GM21367 (cell line): Measurements from ENCODE around the gene CNPPD1.

ENCODE experiments used
- ATAC-seq: cut with Tn5 transposase; IDR thresholded peaks from one replicate; pipeline ENCODE4 v1.9.1; 2021; ENCODE audit not compliant: unreplicated experiment

Gene CNPPD1

DNA sequence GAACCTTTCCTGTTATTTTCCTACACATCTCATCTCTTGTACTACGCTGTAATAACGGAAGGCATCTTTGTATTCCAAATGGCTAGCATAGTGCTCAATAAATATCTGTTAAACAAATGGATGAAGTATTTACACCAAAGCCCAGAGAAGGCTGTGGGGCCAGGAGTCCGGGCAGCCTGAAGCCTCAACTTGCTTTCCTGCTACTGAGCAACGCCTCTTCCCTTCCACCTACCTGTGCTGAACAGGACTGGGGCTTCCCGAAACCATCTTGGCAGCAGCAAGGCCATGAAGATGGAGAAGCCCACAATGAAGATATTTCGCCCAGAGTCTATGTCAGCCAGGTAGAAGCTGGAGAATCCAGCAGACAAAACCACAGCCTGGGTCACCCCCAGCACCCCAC, 13.6 kb downstream of the CNPPD1 start:
- ATAC-seq = no peak

- no peak for ATAC-seq
Observed at GRCh38 chr2:219161097-219161496, 15.6 kb downstream of the CNPPD1 start.

DNA sequence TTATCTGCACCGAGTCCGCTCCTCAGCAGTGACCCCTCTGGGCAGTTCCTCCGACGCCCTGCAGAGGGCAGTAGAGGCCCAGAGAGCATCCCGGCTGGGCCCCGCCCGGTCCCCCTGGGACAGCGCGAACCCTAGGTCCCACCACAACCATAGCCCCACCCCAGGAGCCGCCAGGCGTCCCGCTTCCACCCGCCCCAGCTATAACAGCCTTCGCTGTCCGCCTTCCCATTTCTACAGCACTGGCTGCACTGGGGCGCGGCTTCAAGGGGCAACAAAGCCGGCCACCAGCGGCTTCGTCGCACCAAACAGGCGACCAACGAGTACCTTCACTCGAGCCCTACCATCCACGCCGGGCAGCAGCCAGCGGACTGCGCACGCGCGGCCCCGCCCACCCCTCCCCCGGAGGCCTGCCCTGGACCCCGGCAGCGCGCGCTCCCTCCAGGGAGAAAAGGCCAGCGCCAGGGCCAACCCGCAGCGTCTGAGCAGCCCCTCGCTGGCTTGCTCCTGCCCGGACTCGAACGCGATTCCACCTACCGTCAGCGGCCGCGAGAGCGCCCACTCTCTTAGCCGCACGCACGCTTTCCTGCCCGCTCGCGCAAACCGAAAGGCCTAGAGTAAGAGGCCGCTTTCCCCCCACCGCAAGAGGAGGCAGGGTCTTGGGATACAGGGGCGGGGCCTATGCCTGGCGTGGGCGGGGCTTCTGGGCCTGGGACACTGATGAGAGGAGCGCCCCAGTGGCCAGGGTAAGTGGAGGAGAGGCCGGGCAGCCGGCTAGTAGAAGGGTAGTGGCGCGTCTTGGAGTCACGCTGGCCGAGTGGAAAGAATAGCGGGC, 16.3 kb downstream of the CNPPD1 start, which contains the start of gene NHEJ1:
Gene NHEJ1 (minus strand): TSS at position 630 of the 832 bp plus-strand sequence. CDS start 2,453 bp downstream, outside the sequence.
- ATAC-seq = peak; percentile 82

GRCh38 chr2:219159771-219160185, 16.9 kb downstream of the CNPPD1 start:
- peak; percentile 3 for ATAC-seq

DNA sequence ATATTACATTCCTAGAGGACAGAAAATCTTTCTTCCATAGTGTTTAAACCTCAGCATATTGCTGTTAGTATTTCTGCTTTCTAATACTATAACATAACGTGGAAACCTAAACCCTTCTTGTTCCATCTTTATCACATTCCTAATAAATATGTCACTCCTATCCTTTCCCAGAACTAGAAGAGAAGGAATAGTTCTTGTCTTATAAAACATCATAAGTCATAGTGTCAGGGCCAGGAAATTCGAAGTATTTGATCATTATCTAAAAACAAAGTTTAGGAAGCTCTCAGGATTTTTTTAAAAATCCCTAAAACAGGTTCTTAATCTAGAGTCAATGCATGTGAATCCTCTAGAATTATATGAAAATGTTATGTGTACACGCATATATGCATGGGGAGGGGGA, 18.1 kb downstream of the CNPPD1 start:
- ATAC-seq = no peak

- no peak for ATAC-seq
Observed at GRCh38 chr2:219158025-219158424, 18.7 kb downstream of the CNPPD1 start.

DNA sequence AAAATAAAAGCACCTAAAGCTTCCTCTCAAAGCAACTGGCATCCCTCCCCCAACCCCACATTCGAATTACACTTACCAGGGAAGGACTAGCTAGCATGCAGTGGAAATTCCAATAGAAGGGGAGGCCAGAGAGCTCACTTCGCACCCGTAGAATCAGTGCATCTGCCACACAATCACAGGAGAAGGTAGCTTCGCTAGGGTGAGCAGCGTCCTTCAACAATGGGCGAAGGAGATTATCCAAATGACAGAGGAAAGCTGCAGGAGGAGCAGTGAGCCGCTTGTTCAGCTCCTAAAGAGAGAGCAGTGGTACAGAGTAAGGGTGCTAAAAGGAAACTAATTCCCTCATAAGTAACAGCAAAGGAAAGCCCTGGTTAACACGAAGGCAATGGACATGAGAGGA, 19.3 kb downstream of the CNPPD1 start:
- no peak for ATAC-seq

DNA sequence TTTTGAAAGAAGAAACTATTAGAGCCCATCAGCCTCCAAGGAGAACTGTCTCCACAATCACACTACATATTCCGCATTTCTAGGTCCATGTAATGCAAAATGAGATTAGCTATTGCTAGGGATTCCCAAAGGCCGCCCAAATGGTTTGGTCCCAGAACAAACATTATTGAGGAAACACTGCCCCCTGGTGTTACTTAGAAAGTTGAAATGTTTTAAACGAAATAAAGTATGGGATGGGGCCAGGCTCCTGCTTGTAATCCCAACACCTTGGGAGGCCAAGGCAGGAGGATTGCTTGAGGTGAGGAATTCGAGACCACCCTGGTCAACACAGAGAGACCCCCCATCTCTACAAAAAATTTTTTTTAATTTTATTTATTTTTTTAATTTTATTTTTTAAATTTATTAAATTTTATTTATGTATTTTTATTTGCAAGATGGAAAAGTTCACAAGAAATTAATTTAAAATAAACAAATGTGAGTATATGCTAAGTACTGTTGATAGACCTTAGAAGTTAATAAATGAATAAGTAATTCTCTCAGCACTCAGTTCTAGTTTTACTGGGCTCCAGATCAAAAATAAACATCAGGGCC, 21.6 kb downstream of the CNPPD1 start:
- no peak for ATAC-seq

GRCh38 chr2:219149667-219150066, 27.1 kb downstream of the CNPPD1 start:
- ATAC-seq = no peak

GRCh38 chr2:219142329-219142728, 34.4 kb downstream of the CNPPD1 start:
- no peak for ATAC-seq

DNA sequence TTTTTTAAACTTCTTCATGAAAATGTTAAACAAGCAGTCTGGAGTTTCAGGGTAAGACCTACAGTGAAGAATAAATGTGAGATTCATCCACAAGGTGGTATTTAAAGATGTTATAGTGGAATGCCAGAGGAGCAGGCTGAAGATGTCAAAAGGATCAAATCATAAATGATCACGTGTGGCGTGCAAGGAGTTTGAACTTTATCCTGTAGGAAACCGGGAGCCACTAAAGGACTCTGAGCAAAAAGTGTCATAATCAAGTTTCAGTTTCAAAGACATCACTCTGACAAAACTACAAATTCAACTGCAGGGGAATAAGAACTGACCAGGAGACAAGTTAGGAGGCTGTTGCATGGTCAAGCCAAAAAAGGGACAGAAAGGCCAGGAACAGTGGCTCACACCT, 36.0 kb downstream of the CNPPD1 start:
- no peak for ATAC-seq

DNA sequence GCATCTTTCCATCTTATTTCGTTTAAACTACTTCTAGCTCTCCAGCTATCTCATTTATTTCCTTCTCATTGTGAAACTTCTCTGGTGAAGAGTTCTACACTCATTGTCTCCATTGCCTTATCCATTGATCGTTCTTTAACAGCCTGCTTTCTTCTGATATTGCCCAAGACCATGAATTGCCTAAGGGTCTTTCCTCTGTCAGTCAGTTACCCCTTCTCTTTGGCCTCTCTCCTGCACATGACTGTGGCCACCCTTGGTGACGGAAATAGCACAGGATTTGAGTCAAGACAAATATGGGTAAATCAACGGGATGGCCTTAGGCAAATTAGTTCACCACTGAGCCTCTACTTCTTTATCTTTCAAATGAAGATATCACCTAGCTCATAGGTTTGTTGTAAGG, 42.7 kb downstream of the CNPPD1 start:
- ATAC-seq = no peak

DNA sequence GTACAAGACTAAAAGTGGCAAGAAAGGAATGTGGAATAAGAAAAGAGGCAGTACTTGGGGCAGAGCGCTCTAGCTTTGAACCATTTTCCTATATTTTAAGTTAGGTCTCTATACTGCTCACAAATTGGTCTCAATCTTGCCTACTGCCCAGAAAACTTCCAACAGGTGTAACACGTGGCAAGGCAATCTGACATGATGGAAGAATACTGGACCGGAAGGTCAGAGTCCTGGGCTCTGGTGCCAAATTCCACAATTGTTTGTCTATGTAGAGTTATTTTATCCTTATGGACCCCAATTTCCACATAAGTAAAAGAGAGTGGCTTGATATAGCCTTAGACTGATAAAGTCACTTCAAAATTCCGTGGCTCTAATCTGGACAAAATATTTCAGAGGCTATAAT, 45.0 kb downstream of the CNPPD1 start:
- ATAC-seq = no peak

DNA sequence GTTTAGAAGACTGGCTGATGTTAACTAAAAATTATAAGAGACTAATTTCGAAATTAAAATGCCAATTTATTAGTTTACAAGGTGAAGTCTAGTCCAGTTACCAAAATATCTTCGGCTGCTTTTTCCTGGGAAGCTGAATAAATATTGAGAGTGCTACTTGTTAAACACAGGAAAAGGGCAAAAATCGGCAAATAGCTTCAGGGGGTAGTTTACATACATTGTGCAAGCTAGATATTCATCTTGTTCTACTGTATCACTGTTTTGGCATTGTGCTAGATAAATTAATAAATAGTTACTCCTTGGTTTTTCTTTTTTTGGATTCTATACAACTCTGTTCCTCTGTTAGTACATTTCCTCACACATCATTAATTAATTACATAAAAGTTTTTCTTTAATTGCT, 45.4 kb downstream of the CNPPD1 start:
- ATAC-seq = no peak

DNA sequence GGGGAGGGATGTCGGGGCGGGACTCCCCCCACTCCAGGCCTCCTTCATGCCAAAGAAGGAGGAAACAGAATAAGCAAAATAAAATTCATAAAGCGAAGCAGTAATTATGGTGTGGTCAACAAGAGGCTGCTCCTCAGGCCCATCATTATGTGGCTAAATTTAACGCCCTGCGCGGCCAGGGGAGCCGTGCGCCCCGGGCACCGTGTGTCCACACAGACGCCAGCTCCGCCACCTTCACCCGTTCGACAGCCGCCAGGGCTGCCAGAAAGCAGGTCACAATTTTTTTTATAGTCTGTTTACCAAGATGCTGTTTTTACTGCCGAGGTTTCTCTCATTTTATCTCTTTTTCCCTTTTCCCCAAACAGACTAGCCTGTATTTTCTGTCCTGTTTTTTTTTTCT, 47.1 kb downstream of the CNPPD1 start:
- no peak for ATAC-seq

DNA sequence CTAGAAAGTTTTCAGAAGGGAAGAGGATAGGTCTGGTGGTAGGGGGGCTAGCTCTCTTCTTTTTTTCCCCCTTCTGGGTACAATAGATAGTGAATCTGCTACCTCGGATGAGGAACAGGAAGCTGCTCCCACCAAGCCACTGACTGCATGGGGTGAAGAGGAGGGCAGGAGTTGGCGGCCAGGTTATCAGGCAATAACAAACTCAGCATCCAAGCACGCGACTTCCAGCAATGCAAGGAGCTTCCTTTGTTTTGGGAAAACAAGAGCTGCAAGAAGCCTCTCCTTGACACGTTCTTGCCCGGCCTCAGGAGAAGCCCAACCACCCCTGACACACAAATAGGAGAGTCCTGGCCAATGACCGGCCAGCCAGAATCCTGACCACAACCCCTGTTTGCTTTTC, 48.3 kb downstream of the CNPPD1 start:
- ATAC-seq = no peak

DNA sequence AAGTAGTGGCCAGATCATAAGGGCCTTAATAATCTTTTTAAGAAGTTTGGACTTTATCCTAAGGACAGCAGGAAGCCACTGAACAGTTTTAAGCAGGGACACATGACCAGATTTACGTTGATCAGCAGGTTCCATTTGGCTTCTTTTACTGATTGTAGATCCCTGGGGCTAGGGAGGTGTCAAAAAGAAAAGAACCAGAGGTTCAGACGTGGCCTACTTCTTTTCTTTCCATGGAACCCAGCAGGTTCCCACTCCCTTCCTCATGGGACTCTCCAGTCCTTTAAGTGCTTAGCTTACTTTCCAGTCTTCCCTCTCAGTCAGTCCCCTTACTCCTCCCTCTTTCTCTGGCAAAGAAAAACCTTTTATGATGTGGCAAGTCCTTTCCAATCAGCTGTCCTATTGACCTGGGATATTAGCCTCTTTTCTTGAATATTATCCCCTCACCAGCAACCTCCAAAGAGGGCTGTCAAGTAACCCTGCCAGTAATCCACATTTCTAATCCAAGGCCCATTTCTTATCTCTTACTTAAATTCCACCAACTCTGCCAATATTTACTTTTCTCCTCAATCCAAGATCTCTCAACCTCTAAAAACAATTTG, 49.6 kb downstream of the CNPPD1 start:
- no peak for ATAC-seq

DNA sequence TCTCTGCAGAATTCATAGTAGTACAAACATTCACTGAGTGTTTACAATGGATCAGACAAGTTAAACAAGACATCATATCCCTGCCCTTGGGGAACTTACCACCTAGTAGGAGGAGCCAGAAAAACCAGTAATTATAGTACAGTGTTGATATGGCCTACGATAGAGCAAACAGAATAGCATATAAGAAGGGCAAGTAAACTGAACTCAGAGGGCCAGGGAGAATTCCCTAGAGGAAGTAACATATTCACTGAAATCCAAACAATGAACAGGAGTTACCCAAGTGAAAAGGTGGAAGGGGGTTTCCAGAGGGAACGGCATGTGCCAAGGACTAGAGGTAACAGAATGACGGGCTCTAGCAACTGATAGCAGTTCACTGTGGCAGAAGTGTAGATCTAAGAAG, 50.2 kb downstream of the CNPPD1 start:
- ATAC-seq = no peak

- no peak for ATAC-seq
Observed at GRCh38 chr2:219125886-219126270, 50.8 kb downstream of the CNPPD1 start.

- no peak for ATAC-seq
Observed at GRCh38 chr2:219125225-219125885, 51.4 kb downstream of the CNPPD1 start.

DNA sequence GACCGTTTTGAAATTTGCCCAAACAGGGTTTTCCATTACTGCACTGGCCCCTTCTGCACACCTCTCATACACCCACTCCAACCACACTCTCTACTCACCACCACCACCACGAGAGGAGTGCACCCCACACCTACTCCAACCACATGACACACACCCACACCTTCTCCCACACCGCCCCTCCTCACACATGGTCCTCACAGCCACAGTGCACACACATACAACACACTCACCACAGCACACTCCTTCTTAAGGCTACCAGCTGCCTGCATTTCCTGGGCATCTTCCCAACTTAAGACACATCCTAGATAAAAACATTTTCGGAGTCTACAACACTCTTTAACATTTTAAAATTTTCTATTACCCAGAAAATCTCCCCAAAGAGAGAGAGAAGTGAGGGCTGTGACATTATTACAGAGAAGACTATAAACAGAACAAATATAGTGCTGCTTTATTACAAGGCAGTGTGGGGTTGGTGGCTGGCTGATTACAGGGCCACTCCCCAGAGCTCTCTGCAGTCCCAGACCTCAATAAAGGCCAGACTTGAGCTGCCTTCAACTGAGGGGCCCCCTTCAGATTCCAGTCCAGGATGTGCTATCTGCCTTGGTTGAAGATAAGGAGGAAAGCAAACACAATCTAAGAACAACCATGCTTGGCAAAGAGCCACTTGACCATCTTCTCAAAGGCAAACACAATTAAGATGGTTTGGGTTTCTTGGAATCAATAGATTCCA, 52.2 kb downstream of the CNPPD1 start:
- ATAC-seq = no peak
